RWPE1 (cell line): ENCODE results near the gene DNAH9.

ENCODE experiments used
- CTCF ChIA-PET: fragments of 350-600 bp; sonication (Branson Sonifier 250); formaldehyde crosslinking; extraction: SDS; loops from one replicate; lab custom pipeline; 2021; lab: Yijun Ruan, JAX
- POLR2A ChIA-PET: fragments of 400-600 bp; formaldehyde crosslinking; extraction: SDS; loops from one replicate; lab custom pipeline; 2020; ENCODE audit warnings: antibody characterized with exemption; ENCODE audit not compliant: low non-redundant PET; lab: Yijun Ruan, JAX
- DNase-seq: peaks from one replicate; pipeline ENCODE4 v3.0.0; 2012; ENCODE audit warnings: low spot score
- H3K27ac ChIP-seq: fragments of 450-650 bp; 2 replicates; pipeline ENCODE4 v1.5.1; 2017
- CTCF ChIP-seq: fragments of 450-650 bp; conservative IDR thresholded peaks from 2 replicates; pipeline ENCODE4 v1.5.1; 2017; ENCODE audit warnings: low read depth, mild to moderate bottlenecking

The DNAH9 gene

GRCh38 chr17:11898526-11899235 lies 300.4 kb downstream of the DNAH9 start:
- ChIA-PET POLR2A (no interaction called here), CTCF (interaction anchor here (0.6 to 1.2 kb wide), 2 partner anchors 37 to 83 kb away, joined by 3 to 4 read pairs; no protein-coding TSS in a partner anchor)
- H3K27ac ChIP-seq, result no peak overlapping the region
- no peak for TF ChIP-seq CTCF
- DNase-seq, result no peak

DNA sequence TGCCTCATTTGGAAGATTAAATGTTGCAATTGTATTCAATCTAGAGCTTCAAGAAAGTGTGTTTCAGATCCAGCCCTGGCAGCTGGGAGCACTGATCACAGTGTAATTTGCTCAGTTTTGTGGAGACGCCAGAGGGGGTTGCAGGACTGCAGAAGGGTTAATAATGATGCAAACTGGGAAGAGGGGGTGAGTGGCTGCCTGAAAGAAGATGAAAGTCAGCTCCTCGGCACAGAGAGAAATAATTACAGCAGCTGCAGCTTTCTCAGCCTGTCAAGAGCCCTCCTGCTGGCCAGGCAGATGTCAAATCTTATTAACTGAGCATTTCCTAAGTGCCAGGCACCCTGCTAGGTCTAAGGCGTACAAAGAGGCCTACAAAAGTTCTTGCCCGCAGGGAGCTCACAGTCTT lies 301.3 kb downstream of the DNAH9 start:
- POLR2A ChIA-PET, result no interaction called here
- DNase-seq, result no peak
- TF ChIP-seq CTCF, result no peak
- no peak overlapping the region for H3K27ac ChIP-seq
- CTCF ChIA-PET, result interaction anchor here (0.6 to 1.2 kb wide), 3 partner anchors 36 to 83 kb away, joined by 3 to 4 read pairs (median 3); no protein-coding TSS in a partner anchor

GRCh38 chr17:11900041-11900476 lies 301.8 kb downstream of the DNAH9 start:
- POLR2A ChIA-PET, result no interaction called here
- no peak for TF ChIP-seq CTCF
- H3K27ac ChIP-seq, result no peak overlapping the region
- CTCF ChIA-PET, result interaction anchor here (0.6 to 1.2 kb wide), 2 partner anchors 35 to 81 kb away, joined by 3 to 4 read pairs; no protein-coding TSS in a partner anchor
- DNase-seq, result no peak

GRCh38 chr17:11900655-11901054 lies 302.4 kb downstream of the DNAH9 start:
- ChIA-PET POLR2A (no interaction called here), CTCF (no interaction called here)
- TF ChIP-seq CTCF, result no peak
- DNase-seq, result no peak
- H3K27ac ChIP-seq, result no peak overlapping the region

GRCh38 chr17:11901931-11902330 lies 303.7 kb downstream of the DNAH9 start:
- TF ChIP-seq CTCF, result no peak
- POLR2A ChIA-PET, result no interaction called here
- CTCF ChIA-PET, result no interaction called here
- no peak for DNase-seq
- H3K27ac ChIP-seq, result no peak overlapping the region

- ChIA-PET POLR2A (no interaction called here), CTCF (no interaction called here)
- no peak for DNase-seq
- no peak for TF ChIP-seq CTCF
- H3K27ac ChIP-seq, result no peak overlapping the region
Measured at GRCh38 chr17:11908711-11909146, 310.5 kb downstream of the DNAH9 start.
